Measurements from ENCODE around the gene CNOT6L.
"Not testable (repeated sequence)": the region's sequence is repeated elsewhere in the genome, so short reads cannot be mapped to it uniquely, and the experiment has no call there.

DNA sequence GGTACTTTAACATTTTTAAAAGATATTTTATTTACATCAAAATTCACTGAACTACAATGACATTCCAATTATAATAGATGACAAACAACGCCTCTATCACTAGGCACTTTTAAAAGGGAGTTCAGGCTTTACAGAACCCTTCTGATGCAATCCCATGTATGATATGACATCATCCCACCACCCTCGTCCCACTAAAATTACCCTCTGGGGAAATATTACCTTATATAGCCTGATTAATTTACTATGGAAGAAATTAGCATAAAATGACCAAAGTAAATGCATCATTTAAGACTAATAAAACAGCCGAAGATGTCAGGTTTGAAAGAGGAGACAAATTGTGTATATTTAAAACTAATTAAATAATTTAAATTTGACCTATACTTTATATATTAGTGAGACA is 100.7 kb downstream of the CNOT6L start:
- TF ChIP-seq, protein P1, sequence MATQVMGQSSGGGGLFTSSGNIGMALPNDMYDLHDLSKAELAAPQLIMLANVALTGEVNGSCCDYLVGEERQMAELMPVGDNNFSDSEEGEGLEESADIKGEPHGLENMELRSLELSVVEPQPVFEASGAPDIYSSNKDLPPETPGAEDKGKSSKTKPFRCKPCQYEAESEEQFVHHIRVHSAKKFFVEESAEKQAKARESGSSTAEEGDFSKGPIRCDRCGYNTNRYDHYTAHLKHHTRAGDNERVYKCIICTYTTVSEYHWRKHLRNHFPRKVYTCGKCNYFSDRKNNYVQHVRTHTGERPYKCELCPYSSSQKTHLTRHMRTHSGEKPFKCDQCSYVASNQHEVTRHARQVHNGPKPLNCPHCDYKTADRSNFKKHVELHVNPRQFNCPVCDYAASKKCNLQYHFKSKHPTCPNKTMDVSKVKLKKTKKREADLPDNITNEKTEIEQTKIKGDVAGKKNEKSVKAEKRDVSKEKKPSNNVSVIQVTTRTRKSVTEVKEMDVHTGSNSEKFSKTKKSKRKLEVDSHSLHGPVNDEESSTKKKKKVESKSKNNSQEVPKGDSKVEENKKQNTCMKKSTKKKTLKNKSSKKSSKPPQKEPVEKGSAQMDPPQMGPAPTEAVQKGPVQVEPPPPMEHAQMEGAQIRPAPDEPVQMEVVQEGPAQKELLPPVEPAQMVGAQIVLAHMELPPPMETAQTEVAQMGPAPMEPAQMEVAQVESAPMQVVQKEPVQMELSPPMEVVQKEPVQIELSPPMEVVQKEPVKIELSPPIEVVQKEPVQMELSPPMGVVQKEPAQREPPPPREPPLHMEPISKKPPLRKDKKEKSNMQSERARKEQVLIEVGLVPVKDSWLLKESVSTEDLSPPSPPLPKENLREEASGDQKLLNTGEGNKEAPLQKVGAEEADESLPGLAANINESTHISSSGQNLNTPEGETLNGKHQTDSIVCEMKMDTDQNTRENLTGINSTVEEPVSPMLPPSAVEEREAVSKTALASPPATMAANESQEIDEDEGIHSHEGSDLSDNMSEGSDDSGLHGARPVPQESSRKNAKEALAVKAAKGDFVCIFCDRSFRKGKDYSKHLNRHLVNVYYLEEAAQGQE (IDR thresholded peaks at IDR 0.05), result not testable (repeated sequence)
- TF ChIP-seq SP1 (IDR thresholded peaks at IDR 0.05), result not testable (repeated sequence)

Measured in liver (tissue), 2 donors.